Measurements from ENCODE around the gene SYT7.
A peak's percentile ranks its signal among the peaks of the same experiment; 100 is the strongest.
"Not testable (repeated sequence)": the region's sequence is repeated elsewhere in the genome, so short reads cannot be mapped to it uniquely, and the experiment has no call there.

SYT7 gene, protein sequence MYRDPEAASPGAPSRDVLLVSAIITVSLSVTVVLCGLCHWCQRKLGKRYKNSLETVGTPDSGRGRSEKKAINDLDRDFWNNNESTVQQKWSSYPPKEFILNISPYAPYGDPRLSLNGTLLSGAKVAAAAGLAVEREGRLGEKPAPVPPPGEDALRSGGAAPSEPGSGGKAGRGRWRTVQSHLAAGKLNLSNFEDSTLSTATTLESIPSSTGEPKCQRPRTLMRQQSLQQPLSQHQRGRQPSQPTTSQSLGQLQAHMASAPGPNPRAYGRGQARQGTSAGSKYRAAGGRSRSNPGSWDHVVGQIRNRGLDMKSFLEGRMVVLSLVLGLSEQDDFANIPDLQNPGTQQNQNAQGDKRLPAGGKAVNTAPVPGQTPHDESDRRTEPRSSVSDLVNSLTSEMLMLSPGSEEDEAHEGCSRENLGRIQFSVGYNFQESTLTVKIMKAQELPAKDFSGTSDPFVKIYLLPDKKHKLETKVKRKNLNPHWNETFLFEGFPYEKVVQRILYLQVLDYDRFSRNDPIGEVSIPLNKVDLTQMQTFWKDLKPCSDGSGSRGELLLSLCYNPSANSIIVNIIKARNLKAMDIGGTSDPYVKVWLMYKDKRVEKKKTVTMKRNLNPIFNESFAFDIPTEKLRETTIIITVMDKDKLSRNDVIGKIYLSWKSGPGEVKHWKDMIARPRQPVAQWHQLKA

DNA sequence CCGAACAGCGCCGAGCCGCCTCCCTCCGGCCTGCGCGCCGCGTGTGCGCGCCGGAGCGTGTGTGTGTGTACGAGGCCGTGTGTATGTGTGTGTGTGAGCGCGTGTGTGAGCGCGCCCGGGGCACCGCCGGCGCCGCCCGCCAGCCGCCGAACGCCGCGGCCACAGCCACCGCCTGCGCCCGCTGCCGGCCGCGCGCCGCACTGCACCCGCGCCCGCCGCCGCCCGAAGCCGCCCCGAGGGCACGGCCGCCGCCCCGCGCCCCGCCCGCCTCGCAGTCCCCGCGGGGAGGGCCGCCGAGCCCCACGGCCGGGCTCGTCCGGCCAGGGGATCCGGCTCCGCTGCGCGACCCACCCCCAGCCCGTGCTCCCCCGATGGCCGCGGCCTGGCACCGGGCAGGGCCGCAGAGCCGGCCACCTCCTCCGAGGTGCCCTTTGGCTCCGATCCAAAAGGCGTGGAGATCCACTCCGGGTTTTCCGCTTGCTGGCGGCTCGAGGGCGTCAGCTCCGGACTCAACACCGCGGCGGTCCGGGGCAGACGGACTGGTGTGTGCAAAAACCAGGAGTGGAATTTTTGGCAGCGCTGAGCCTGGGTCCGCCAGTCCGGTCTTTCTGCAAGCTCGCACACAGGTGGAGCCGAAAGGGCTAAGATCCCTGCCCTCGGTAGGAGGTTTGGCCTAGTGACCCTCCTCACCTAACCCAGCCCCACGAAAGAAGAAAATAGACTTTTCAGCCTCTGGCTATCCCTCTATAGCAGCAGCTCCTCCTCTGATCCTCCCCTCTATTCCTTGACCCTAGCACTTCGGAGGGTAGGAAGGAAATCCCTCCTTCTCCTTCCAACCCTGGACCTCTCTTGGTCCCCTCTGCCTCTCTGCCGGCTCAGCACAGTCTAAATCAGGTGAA lies at the start of gene SYT7:
Gene SYT7, minus strand, starts transcription at position 47 of the 899 bp plus-strand sequence. CDS start 256 bp downstream, outside the sequence.
- peak; percentile 100 for DNase-seq (ENCODE audit: low spot score)

DNA sequence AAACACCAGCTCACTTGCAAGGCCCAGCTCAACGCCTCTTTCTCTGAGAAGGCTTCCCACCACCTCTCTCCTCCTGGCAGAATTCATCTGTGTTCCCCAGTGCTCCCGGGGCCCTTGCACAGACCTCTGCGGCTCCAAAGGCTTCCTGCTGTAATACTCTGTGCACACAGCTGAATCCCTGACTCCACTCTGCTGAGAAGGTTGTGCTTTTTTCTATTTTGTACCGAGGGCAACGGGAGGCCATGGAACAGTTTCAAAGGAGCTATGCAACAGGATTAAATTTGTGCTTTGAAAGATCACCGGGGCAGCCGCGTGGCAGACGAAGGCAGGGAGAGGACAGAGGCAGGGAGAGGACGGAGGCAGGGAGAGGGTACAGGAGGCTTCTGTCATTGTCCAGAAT lies 49.2 kb upstream of the SYT7 start:
- no peak for DNase-seq (ENCODE audit: low spot score)

DNA sequence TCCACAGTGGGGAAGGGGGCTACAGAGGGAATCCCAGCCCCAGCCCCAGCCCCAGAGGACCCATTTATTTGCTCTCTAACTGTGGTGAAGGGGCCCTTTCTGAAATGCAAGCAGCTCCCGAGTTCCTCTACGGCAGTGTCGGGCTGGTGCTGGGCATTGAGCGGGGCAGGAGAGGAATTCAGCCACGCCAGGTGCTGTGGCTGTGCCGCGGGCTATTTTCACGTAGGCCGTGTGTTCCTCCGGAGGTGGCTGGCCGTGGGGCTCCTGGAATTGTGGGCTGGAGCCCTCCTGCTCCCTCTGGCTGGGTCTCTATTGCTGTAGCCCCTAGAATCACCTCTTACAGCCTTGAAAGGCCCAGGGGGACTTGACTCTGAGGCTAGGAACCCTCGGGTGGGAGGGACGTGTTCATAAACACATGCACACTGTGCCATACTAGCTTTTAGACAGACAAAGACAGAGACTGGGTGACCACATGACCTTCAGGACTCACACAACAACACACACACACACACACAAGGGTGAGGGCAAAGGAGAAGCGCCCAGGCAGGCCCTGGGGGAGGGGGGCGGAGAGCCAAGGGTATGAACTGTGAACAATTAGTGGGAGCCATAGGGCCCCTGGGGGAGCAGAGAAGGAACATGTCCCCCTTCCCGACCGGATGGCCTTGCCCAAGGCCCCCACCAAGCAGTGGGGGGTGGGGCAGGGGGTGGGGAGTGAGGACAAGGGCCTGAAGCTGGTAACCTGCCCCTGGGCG lies 48.4 kb upstream of the SYT7 start:
- DNase-seq (ENCODE audit: low spot score), result no peak

DNA sequence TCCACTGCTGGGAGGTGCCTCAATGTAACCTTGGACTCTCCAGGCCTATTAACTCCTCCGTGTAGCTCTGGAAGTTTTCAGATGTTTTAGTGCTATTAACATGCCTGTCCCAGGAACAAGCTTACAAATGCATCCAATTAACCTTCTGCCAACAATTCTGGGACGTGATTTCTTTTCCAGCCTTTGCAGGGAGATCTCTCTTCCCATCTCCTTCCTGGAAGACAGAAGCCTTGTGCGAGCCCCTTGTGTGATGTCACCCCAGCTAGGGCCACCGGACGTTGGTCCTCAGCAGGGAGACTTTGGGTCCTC lies 47.7 kb upstream of the SYT7 start:
- DNase-seq (ENCODE audit: low spot score), result no peak

DNA sequence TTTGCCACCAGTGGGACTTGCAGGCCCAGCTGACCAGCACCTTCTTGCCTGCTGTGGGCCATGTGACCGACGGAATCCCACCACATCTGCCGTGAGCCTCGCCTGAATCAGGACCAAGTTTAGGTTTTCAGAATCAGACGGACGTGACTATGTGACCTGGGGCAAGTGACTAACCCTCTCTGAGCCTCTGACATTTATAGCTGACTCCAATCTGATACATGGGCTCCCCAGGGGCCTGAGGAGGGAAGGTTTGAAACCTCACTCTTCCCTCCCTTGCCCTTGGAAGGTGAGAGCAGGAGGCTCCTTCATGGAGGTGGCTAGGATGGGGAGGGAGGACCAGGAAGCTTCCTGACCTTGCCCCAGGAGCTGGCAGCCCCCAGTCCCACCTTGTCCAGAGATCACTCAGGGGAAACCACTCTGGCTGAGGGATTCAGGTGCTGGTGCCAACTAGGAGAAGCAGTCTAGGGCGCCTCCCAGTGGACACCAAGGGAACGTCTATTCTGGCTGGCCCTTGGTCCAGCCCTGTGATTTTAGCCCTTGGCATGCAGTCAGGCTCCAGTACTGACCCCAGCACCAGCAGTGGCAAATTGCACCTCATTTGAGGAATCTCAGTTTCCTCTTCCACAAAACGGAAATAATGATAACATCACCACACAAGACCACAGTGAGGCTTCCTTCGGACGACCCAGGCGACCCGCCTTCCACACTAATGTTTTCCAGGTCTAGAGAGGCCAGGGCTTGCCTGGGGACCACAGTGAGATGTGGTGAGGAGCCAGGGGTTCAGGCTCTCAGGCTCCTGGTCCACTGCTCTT lies 47.2 kb upstream of the SYT7 start:
- peak; percentile 83 for DNase-seq (ENCODE audit: low spot score)

DNA sequence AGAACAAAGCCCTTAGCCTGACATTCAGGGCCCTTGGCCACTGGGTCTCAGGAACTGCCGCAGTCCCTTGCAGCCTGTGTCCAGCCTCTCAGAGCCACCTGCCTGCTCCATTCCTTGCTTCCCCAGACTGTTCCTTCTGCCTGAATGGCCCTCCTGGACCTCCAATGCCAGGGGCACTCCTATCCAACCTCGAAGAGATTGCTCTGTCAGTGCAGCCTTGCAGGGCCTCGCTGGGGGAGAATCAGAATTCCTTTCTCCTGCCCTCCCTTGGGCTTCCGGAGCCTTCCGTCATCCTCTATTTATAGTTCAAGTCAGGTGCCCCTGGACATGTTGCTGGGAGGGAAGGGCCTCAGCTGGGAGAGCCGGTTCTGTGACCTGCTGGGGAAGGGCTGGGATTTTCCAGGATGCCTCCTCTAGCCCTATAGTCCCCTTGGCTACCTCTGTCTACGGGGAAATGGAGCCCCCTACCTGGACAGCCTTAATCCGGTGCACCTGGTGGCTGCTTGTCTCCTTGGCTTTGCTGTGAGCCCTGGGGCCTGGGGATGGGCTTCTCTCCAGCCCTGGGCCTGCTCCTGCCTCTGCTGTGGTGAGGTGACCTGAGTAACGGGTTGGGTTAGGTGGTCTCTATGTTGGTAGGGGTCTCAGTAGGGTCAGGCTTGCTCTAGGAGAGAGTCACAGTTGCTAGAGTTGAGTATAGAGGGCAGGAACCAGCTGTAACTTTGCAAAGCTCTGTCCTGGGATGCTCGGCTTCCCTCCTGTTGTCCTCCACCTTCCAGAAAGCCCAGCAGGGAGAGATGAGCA lies 45.9 kb upstream of the SYT7 start:
- DNase-seq (ENCODE audit: low spot score), result peak; percentile 70

DNA sequence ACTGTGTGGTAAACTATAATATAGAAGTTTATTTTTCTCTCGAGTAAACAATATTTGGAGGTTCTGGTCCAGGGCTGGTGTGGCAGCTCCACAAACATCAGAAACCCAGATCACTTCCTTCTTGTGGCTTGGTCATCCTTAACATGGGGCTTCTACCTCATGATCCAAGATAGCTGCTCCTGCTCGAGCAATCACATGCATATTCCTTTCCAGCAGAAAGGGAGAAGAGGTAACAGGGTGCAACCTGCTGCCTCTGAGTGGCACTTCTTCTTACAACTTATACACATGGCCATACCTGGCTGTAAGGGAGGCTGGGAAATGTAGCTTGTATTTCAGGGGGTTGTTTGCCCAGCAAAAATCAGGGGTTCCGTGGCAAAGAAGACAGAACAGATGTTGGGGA lies 44.6 kb upstream of the SYT7 start:
- DNase-seq (ENCODE audit: low spot score), result no peak

DNA sequence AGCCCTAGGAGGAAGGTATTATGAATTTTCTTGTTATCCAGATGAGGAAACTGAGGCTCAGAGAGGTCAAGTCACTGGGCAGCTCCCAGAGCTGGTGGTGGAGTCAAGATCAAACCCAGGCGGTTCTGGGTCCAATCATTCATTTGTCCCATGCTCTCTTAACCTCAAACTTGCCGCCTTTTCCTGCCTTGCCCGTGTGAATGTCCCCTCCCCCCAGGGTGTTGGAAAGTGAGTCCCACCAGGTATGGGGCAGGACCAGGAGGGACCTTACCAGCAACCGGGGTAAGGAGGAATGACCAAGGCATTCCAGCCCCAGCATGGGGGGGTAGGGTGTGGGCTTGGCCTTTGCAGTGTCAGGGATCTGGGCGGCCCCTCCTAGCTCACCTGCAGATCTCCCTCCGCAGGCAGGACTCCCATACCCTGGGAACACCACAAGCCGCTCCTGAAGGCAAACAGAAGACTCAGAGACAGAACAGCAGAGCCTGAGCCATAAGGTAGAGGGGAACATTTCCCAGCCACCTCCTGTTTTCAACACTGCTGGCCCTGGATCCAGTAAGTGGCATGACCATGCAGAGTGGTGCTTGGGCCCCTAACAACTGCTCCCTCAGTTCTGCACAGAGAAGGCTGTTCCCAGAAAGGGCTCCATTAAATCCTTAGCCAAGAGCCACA lies 41.2 kb upstream of the SYT7 start:
- no peak for DNase-seq (ENCODE audit: low spot score)

DNA sequence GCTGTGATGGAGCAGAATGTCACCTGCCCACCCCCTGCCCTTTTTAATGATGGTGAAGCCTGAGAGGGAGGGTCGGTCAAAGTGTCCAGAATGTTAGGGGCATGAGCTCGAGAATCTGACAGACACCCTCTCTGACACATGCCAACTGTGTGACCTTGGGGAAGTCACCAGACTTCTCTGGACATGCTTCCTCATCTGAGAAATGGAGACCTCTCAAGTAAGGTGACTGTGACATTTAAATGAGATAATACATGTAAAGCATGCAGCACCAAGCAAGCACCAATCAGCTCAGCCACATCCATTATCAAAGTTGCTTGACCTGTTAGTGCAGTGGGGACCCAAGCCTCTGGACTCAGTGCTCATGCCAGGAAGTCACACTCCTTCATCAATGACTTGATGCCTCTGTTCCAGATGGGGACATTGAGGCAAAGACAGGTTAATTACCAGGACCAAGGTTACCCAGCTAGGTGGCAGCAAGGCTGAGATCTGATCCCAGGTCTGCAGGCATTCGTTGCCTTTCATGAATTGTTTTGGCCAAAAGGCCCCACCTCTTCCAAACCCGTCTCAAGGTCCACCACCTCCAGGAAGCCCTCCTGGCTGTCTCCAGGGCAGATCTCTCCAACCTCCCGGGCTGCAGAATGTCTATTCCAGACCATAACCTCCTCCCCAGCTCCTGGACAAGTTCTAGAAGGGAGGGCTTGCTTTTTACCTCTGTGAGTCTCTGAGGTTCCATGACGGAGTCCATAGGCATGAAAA lies 38.8 kb upstream of the SYT7 start:
- no peak for DNase-seq (ENCODE audit: low spot score)

DNA sequence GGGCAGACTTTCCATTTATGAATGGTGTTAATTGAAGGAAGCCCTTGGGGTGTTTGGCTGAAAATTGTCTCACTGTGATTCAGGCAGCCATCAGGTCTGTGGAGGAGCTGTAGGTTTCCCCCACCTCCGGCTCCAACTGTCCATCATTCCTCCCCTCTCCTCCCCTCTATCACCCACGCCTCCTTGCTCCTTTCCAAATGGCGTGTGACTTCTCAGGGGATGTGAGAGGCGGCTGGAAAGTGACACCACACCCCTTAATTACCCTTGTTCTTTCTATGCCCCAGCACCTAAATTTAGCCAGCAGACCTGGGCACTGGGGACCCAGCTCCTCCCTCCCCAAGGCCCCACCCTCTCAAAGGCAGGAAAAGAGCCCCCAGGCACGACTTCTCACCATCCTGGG lies 38.1 kb upstream of the SYT7 start:
- DNase-seq (ENCODE audit: low spot score), result no peak

DNA sequence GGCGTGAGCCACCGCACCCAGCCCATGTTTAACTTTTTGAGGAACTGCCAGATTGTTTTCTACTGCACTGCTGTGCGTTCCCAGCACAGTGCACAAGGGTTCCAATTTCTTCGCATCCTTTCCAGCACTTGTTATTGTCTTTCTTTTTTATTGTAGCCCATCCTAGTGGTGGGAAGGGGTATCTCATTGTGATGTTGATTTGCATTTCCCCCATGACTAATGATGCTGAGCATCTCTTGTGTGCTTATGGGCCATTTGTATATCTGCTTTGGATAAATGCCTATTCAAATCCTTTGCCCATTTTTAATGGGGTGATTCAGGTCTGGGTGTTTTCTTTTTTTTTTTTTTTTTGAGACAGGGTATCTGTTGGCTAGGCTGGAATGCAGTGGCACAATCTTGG lies 36.6 kb upstream of the SYT7 start:
- no peak for DNase-seq (ENCODE audit: low spot score)

DNA sequence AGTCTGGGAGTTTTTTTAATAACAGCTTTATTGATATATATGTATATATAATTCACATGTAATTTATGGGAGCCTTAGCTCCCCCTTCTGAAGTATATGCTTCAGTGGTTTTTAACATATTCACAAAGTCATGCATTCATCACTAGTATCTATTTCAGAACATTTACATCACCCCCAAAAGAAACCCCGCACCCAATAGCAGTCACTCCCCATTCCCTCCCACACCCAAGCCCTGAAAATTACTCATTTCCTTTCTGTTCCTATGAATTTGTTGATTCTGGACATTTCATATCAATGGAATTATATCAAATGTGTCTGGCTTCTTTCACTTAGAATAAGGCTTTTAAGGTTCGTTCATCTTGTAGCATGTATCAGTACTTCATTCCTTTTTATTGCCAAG lies 35.6 kb upstream of the SYT7 start:
- no peak for DNase-seq (ENCODE audit: low spot score)

DNA sequence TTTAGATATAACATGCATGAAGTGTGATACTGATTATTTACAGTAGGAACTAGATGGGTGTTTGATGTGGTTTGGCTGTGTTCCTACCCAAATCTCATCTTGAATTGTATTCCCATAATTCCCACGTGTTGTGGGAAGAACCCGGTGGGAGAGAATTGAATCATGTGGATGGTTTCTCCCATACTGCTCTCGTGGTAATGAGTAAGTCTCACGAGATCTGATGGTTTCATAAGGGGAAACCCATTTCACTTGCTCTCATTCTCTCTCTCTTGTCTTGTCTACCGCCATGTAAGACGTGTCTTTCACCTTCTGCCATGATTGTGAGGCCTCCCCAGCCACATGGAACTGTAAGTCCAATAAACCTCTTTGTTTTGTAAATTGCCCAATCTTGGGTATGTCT lies 33.9 kb upstream of the SYT7 start:
- not testable (repeated sequence) for DNase-seq (ENCODE audit: low spot score)

DNA sequence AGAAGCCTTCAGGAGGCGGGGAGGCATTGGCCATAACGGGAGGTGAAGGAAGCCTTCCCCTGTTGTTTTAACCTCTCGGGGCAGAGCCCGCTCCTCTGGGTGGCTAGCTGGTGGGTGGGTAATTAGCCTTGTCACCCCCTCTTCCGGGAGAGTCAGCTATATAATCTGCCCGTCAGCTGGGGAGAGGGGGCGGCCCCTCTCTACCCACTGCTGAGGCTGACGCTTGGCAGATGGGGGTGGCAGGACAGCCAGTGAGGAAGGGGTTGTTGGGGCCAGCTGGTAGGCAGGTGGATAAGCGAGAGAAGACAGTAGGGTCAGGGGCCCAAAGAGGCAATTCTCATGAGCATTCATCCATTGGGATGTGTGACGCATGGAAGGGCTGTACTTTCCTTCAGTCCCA lies 33.0 kb upstream of the SYT7 start:
- no peak for DNase-seq (ENCODE audit: low spot score)

DNA sequence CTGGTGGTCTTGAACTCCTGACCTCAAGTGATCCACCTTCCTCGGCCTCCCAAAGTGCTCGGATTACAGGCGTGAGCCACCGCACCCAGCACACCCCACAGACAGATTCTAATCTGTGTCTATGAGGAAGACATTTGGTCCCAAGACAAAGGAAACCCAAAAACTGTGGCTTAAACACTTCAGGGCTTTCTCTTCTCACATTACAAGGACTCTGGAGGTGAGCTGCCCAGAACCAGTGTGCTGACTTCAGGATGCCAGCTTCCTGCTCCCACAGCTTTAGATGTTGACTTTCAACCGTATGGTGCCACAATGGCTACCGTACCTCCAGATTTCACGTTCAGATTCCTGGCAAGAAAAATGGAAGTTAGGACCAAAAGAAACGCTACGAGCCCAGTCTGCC lies 32.2 kb upstream of the SYT7 start:
- DNase-seq (ENCODE audit: low spot score), result no peak

DNA sequence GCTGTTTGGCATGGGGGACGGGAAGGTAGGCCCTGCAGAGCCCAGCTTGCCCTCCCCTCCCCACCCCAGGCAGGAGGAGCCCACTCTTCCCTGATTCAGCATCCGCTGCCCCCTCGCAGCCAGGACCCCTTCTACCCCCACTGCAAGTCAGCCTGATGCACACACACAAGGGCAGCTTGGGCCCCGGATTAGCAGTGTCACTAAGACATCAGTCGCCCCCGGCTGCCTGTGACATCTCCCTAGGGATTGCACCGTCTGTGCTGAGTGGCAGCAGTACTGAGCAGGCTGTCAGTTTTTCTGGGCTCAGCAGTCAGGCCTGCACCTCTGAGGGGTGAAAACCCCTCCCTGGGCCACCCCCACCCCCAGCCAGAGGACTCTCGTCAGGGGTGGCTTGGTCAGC lies 30.4 kb upstream of the SYT7 start:
- DNase-seq (ENCODE audit: low spot score), result no peak

DNA sequence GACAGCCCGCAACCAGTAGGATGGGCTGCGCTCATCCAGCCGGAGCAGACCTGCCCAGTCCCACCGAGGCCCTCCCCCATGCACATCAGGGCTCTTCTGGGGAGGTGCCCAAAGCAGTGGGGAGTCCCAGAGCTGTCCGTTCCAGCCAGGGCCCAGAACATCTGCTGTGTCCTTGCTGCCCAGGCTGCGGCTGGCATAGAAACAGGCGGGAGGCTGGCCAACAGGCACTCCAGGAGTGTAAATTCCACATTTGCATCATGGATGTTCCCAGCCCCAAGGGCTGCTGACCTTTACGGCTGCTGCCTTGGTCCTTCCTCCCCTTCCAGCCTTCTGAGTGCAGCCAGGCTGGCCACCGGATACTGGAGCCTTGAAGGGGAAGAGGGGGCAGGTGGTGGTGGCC lies 30.0 kb upstream of the SYT7 start:
- no peak for DNase-seq (ENCODE audit: low spot score)

DNA sequence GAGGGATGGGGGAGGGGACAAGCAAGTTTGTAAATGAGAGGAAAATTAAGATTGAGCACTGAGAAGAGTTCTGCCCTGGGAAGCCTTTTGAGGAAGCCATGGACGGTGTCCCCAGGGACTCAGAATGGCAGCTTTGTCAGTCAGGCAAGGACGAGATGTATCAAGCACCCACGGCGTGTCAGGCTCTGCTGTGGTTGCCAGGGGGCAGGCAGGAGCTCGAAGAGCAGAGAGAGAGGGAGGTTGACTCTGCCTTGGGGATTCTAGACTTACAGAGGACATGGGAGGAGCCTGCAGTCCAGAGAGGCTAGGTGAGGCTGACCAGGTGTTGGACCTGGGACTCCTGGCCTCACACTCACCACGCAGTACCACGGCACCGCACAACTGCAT lies 29.1 kb upstream of the SYT7 start:
- peak; percentile 72 for DNase-seq (ENCODE audit: low spot score)

Measured in HuH-7.5 (cell line).